NCI-H1092 treated with DMSO at 0.1 percent for 48 hours (cell line): ENCODE measurements around the gene RHBDL2.
"Not testable (repeated sequence)": the region's sequence is repeated elsewhere in the genome, so short reads cannot be mapped to it uniquely, and the experiment has no call there.

Experiments
- DNase-seq: peaks from one replicate; lab custom pipeline; 2025; lab: John Stamatoyannopoulos, UW

RHBDL2 gene

DNA sequence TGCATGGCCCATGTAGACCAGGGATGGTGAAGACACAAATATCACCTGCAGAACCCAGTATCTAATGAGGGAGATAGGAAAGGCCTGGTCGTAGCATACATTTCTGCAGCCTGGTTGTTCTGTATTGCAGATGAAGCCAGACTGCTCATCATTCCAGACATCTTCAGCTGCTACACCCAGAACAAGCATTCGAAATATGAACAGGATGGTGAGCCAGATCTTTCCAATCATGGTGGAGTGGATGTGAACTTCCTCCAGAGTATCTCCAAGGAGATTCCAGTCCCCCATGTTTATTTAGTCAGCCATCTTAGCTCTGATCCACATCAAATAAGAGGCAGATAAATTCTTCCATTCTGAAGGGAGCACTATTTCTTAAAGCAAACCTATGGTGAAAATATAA lies 65.8 kb downstream of the RHBDL2 start:
- no peak for DNase-seq

DNA sequence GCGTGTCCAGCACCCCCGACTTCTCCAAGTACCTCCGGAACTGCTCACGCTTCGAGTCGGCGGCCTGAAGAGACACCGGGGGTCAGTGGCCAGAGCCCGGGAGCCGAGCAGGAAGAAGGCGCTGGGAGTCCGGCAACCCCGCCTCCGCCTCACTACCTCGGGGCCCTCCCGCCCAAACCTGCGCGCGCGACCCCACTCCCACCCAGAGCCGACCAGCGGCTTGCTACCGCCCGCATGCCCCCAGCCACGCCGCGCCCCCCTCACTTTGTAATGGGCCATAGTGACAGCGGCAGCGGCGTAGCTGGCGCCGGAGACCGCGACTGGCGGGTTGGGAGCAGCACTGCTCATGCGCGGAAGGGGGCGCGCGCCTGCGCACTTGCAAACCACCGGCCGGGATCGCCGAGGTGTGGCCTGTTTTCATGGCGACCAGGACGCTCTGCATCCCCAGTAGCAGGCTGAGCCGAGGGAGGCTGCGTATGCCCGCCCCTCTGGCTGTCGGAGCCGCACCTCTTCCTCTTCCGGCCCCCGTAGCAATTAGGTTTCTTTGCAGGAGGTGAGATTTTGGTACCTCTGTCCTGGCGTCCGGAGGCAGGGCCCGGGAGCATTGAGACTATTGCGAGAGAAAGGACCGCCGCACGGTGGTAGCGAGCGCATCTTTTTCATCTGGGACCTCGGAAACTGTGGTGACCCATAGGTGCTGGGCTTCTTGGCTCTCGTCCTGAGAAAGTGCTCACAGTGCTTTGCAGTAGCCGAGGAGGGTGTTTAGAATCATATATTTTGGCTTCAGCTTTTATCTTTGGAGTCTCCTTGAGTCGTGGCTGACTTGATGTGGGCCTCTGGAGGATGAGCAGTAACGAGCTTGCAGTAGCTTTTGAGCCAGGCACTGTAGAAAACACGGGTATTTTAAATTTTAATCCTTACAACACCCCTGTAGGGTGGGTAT lies 68.3 kb downstream of the RHBDL2 start, which contains the start of gene MYCBP:
MYCBP (minus strand) TSS at position 322 of the 943 bp plus-strand sequence; CDS start at position 279, 43 bp downstream.
- peak; percentile 97 for DNase-seq

DNA sequence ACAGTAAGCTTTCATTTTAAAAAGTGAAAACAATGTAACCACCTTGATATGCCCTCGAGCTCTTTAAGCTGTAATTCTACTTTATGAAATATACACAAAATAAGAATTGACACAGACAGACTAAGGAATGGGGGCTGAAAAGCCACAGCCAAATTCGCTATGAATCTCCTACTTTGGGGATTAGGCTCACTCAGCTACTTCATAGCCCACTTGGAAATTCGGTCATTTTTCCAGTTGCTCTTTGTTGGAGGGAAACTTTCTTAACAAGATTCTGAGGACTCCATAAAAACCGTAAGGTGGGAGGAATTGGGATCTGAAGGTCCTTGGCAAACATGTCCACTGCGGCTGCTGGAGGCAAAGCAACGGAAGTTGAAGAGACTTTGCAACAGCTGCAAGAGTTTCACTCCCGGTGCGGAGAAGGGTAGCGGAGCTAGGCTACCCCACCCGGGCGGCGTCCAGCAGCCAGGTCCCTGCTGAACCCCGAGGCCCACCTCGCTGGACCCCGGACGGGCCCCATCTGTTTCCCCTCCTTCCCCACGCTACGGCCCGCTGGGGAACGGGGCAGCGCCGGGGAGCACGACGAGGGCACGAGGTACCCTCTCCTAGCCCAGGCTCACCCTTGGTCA lies 69.1 kb downstream of the RHBDL2 start:
- no peak for DNase-seq

DNA sequence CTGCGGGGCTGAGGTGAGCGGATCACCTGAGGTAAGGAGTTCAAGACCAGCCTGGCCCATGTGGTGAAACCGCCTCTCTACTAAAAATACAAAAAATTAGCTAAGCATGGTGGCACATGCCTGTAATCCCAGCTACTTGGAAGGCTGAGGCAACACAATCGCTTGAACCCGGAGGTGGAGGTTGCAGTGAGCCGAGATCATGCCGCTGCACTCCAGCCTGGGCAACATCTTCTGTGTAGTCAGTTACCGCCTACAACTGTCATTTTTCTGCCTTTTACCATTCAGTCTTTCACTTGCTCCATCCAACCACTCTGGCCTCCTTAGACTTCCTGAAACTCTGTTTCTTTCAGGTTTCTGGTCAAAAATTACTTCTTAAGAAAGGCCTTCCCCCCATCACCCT lies 70.6 kb downstream of the RHBDL2 start:
- DNase-seq = no peak

DNA sequence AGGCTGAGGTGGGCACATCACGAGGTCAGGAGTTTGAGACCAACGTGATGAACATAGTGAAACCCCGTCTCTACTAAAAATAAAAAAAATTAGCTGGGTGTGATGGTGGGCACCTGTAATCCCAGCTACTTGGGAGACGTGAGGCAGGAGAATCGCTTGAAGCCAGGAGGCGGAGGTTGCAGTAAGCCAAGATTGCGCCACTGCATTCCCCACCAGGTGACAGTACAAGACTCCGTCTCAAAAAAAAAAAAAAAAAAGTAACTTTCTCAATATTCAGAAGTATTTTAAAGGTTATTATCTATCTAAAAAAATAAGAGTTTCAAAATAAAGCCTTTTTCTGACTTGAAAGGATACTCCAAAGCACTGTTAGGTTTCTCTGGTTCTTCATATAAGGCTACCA lies 74.4 kb downstream of the RHBDL2 start:
- DNase-seq = no peak

DNA sequence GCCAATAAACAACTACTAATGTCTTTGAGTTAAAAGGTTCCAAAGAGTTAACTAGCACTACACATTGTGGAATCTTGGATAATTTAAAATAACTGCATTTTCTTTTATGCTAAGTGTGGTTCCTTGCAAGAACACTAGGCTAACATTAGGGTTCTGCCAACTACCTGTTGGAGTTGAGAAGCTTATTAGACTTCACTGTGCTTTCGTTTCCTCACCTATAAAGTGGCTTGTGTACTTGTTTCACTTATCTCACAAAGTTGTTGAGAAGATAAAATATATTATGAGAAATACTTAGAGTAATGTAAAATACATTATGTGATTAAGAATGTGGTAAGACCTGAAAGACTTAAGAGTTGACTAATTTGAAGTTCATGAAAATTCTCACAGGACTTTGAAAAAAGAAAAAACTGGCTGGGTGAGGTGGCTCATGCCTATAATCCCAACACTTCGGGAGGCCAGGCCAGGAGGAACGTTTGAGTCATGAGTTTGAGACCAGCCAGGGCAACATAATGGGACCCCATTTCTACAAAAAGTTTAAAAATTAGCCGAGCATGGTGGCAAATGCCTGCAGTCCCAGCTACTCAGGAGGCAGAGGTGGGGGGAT lies 76.4 kb downstream of the RHBDL2 start:
- DNase-seq = no peak

DNA sequence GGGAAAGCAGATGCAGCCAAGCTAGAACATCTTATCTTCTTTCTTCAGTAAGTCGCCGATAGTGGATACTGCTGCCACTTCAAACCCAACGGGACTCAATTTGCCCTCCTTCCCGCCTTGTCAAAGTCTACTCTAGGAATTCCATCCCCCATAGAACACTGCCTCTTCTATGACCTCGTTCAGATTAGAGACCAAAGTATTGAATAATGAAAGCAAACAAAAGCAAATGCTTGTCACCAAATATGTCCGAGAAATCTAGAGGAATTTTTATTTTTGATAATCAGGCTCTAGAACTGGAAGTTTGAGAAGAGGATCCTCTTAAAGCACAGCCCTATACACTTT lies 81.2 kb downstream of the RHBDL2 start:
- DNase-seq = no peak

DNA sequence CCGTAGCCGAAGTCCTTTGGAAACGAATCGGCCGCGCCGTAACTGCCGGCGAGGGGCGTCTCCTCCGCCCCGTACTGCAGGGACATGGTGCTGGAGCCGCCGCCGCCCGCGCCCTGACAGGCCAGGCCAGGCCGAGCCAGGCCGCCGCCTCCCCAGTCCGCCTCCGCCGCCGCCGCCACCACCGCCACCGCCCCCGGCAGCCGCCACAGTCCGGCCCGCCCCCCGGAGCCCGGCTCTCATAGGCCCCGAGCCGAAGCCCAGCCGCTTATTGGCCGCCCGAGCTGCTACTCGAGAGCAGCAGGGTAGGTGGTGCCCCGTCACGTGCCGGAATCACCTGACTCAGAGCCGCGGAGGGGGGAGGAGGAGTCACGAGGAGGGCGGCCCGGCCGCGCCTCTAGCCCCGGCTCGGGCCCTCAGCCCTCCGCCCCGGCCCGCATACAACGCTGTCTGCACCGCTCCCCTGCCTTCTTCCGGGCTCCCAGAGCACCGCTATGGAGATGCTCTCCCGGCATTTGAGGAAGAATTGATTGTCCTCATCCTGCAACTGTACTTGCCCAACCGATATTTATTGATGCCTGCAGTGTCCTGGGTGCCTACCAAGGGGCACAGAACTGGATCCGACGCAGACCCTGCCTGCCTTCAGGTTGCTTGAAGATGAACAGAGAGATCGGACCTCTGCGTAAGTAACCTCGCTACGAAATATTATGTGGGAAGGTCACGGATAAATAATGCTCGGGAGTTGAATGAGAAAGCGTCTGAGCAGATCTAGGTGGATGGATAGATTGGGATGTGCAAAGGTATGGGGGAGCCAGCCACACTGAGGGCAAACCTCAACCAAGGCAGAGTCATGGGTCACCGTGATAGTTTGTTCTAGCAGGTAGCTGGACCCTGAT lies 81.8 kb downstream of the RHBDL2 start, which contains the start of gene RRAGC:
RRAGC (minus strand) TSS at position 212 of the 893 bp plus-strand sequence; CDS start at position 86, 126 bp downstream.
- peak; percentile 97 for DNase-seq

DNA sequence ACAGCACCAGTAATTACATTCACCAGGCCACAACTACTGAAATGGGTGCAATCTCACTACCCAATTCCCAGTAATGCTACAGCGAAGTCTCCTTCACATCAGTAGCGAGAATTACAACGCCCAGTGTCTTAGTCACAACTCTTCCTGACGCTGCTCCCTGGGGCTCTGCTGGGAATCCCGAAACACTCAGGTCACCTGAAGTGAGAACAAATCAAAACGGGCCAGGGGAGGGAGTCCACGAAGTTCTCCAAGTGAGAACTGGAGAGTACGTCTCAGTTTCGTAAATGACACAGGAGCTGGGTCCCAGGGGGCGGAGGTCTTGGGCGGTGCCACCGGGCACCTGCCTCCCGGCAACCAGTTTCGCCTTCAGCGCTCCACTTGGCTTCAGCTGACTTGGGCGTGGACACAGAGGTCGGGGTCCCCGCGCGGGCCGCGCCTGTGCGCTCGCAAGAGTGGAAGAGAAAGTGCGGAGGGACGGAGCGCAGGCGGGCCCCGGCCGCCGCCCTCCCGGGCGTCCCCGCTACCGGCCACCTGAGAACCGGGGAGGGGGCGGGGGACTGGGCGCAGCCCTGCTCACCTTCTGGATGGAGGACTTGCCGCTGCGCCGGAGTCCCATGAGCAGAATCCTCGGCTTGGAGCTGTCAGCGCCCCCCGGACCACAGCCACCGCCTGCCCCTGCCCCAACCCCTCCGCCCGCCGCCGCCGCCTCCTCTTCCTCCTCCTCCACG lies 82.6 kb downstream of the RHBDL2 start:
- DNase-seq = no peak

DNA sequence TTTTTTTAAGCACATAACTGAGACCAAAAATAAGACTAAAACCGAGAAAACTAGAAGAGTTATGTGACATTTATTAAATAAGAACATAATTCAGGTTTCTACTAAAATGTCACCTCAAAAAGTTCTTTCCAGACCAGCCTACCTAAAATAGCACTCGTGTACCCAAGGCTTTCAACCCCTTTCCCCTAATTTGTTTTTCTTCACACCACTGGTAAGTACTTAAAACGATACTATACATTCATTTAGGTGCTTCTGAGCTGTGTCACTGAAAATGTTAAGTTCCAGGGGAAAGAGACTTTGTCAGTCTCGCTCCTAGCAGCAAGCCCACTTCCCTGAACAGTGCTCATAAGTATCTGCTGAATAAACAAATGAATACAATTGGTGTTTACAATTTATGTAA lies 88.8 kb downstream of the RHBDL2 start:
- DNase-seq = no peak

DNA sequence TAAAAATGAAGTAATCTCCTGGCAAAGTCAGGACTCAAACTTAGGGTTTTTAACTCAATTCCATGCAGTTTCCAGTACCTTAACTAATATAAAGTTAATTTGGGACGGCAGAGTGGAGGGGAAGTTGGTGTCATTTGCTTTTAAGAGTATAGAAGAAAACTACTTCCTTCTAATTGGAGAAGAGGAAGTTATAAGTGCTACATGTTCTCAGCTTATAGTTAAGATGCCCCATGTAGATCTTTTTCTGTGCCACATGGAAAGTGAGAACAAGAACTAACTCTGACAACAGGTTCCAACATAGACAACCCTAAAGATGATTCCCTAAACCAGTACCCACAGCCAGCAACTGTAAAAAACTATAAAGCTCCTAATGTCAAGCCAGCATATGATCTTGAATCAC lies 93.6 kb downstream of the RHBDL2 start:
- no peak for DNase-seq

DNA sequence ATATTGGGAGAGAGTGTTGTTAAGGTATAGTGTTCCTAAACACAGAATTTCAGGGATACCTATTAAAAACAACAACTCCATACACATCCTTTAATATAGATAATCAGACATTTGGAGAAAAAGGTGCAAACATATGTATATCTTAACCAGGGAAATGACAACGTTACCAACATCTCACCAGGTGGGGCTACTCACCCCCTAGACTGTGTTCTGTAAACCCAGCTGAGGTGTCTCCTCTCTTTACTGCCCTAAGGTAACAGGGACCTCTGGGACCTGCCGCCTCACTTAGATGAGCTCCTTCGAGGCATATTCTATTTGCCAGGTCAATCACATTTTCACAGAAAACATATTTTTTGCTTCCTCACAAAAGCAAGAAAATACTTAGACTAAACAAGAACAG lies 95.4 kb downstream of the RHBDL2 start:
- DNase-seq = no peak

DNA sequence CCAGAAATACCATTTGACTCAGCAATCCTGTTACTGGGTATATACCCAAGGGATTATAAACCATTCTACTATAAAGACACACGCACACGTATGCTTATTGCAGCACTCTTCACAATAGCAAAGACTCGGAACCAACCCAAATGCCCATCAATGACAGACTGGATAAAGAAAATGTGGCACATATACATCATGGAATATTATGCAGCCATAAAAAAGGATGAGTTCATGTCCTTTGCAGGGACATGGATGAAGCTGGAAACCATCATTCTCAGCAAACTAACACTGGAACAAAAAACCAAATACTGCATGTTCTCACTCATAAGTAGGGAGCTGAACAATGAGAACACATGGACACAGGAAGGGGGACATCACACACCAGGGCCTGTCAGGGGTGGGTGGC lies 96.5 kb downstream of the RHBDL2 start:
- not testable (repeated sequence) for DNase-seq

DNA sequence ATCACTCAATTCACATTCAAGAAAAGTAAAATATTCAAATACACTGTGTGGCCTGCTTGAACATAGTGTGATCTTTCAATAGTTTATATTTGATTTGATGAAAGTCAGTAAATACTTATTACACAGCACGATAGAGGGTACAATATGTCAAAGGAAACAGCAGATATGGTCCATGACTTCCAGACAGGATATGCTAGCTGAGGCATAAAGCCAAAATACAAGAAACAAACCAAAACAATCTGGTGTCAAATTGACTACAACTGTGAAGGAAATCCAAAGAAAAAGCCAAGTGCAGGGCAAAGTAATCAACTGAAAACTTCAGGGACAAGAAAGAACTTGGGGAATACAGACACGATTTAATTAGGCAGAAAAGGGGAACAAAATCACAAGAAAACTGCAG lies 101.3 kb downstream of the RHBDL2 start:
- DNase-seq = no peak

DNA sequence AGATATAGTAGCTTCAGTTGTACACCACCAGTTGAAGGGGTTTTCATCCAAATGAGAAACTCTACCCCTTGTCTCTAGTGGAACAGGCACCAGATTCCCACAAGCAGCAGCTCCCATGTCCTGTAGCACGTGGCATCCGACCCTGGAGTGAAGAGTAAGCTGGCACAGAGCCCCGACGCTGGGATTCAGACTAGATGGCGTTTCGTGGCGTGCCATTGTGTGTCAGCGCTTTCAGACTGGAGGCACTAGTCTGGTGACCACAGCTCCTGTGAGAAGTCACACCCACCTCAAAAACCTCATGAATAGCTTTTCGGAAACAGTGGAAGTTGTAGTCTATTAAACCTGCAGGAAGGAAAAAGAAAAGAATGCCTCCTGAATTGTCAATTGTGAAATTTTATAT lies 102.3 kb downstream of the RHBDL2 start:
- no peak for DNase-seq

DNA sequence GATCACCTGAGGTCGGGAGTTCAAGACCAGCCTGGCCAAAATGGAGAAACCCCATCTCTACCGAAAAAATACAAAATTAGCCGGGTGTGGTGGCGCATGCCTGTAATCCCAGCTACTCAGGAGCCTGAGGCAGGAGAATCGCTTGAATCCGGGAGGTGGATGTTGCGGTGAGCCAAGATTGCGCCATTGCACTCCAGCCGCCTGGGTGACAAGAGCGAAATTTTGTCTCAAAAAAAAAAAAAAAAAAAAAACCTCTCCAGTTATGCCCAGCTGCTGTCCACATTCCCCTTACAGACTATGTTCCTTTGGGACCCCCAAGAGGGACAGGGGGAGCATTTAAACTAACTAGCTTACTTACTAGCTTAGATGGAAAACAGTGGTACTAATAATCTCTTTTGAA lies 105.3 kb downstream of the RHBDL2 start:
- DNase-seq = not testable (repeated sequence)
